ENCODE measurements around the gene IGSF10.
"Not testable (repeated sequence)": the region's sequence is repeated elsewhere in the genome, so short reads cannot be mapped to it uniquely, and the experiment has no call there.

The IGSF10 gene

GRCh38 chr3:151460774-151461450, at the start of gene IGSF10:
IGSF10 (minus strand) TSS chr3:151461061; CDS start chr3:151458709, 2,352 bp downstream.
- in situ Hi-C loops (cut with HindIII; ENCODE audit: low sequenced_read_pairs): no loop called here

GRCh38 chr3:151509468-151510135, 48.7 kb upstream of the IGSF10 start:
- in situ Hi-C loops (cut with HindIII; ENCODE audit: low sequenced_read_pairs): not testable (repeated sequence)

- in situ Hi-C loops (cut with HindIII; ENCODE audit: low sequenced_read_pairs): no loop called here
These were observed 43.7 kb upstream of the IGSF10 start for GRCh38 chr3:151504606-151505005.

GRCh38 chr3:151503074-151503473, 42.2 kb upstream of the IGSF10 start:
- in situ Hi-C loops (cut with HindIII; ENCODE audit: low sequenced_read_pairs): no loop called here

GRCh38 chr3:151501923-151502632, 41.2 kb upstream of the IGSF10 start:
- in situ Hi-C loops (cut with HindIII; ENCODE audit: low sequenced_read_pairs): no loop called here

GRCh38 chr3:151501171-151501922, 40.5 kb upstream of the IGSF10 start:
- in situ Hi-C loops (cut with HindIII; ENCODE audit: low sequenced_read_pairs): no loop called here

- in situ Hi-C loops (cut with HindIII; ENCODE audit: low sequenced_read_pairs): no loop called here
These were observed 38.3 kb upstream of the IGSF10 start for GRCh38 chr3:151499168-151499567.

GRCh38 chr3:151491525-151491924, 30.7 kb upstream of the IGSF10 start:
- in situ Hi-C loops (cut with HindIII; ENCODE audit: low sequenced_read_pairs): no loop called here

- in situ Hi-C loops (cut with HindIII; ENCODE audit: low sequenced_read_pairs): not testable (repeated sequence)
These were observed 27.0 kb upstream of the IGSF10 start for GRCh38 chr3:151487833-151488232.

- in situ Hi-C loops (cut with HindIII; ENCODE audit: low sequenced_read_pairs): no loop called here
These were observed 23.2 kb upstream of the IGSF10 start for GRCh38 chr3:151483961-151484520.

- in situ Hi-C loops (cut with HindIII; ENCODE audit: low sequenced_read_pairs): no loop called here
These were observed 22.6 kb upstream of the IGSF10 start for GRCh38 chr3:151483488-151483887.

GRCh38 chr3:151480492-151480891, 19.6 kb upstream of the IGSF10 start:
- in situ Hi-C loops (cut with HindIII; ENCODE audit: low sequenced_read_pairs): no loop called here

- in situ Hi-C loops (cut with HindIII; ENCODE audit: low sequenced_read_pairs): no loop called here
These were observed 18.6 kb upstream of the IGSF10 start for GRCh38 chr3:151479452-151479851.

- in situ Hi-C loops (cut with HindIII; ENCODE audit: low sequenced_read_pairs): no loop called here
These were observed 17.5 kb upstream of the IGSF10 start for GRCh38 chr3:151478335-151478697.

GRCh38 chr3:151477591-151478334, 16.9 kb upstream of the IGSF10 start:
- in situ Hi-C loops (cut with HindIII; ENCODE audit: low sequenced_read_pairs): no loop called here

- in situ Hi-C loops (cut with HindIII; ENCODE audit: low sequenced_read_pairs): no loop called here
These were observed 15.6 kb upstream of the IGSF10 start for GRCh38 chr3:151476344-151477018.

- in situ Hi-C loops (cut with HindIII; ENCODE audit: low sequenced_read_pairs): loop anchor here (5.0 kb wide), 1 partner anchor 434 kb away; no protein-coding TSS in a partner anchor
These were observed 7.5 kb upstream of the IGSF10 start for GRCh38 chr3:151468284-151468917.

GRCh38 chr3:151467069-151467468, 6.2 kb upstream of the IGSF10 start:
- in situ Hi-C loops (cut with HindIII; ENCODE audit: low sequenced_read_pairs): loop anchor here (5.0 kb wide), 1 partner anchor 435 kb away; no protein-coding TSS in a partner anchor

GRCh38 chr3:151462991-151463390, 2.1 kb upstream of the IGSF10 start:
- in situ Hi-C loops (cut with HindIII; ENCODE audit: low sequenced_read_pairs): no loop called here
